HEK293 (cell line): ENCODE data around the gene CACNA1C.

ENCODE experiments used
- CTCF ChIA-PET: fragments of 350-600 bp; formaldehyde crosslinking; extraction: SDS; loops from one replicate; lab custom pipeline; 2021; ENCODE audit warnings: antibody characterized with exemption; lab: Yijun Ruan, JAX
- POLR2A ChIA-PET: fragments of 300-600 bp; formaldehyde crosslinking; extraction: SDS; loops from one replicate; lab custom pipeline; 2020; ENCODE audit warnings: antibody characterized with exemption, inconsistent platforms; lab: Yijun Ruan, JAX
- H3K27ac ChIP-seq: fragments of 200-500 bp; sonication (Bioruptor generic); 2 replicates; pipeline ENCODE4 v1.5.1; 2014; ENCODE audit warnings: low read depth, low read length, control low read depth, inconsistent platforms; ENCODE audit errors: extremely low read depth
- H3K36me3 ChIP-seq, 2 experiments: fragments of 200-500 bp in 1 of 2; sonication (Bioruptor generic) in 1 of 2; 1 replicate in 1 of 2; 2 replicates in 1 of 2; pipeline ENCODE4 v1.5.1; 2014 to 2017; ENCODE audit warnings: inconsistent platforms in 2 of 2, low read length in 2 of 2; ENCODE audit not compliant: control insufficient read depth in 2 of 2, insufficient read depth in 1 of 2
- H3K4me1 ChIP-seq: fragments of 200-500 bp; sonication (Bioruptor generic); 2 replicates; pipeline ENCODE4 v1.5.1; 2014; ENCODE audit warnings: mild to moderate bottlenecking, low read length, inconsistent platforms; ENCODE audit not compliant: control insufficient read depth, insufficient read depth
- H3K4me3 ChIP-seq: 2 replicates; pipeline ENCODE4 v1.5.1; 2011; ENCODE audit warnings: low read depth, mild to moderate bottlenecking, control low read depth, low read length, moderate library complexity
- H3K9me3 ChIP-seq: fragments of 200-500 bp; sonication (Bioruptor generic); 2 replicates; pipeline ENCODE4 v1.5.1; 2014; ENCODE audit warnings: low read depth, low read length, inconsistent platforms; ENCODE audit not compliant: control insufficient read depth, insufficient read depth
- BCL6B ChIP-seq: fragments of 450-650 bp; formaldehyde crosslinking; IDR thresholded peaks from 2 replicates; pipeline ENCODE4 v1.5.1; 2017; ENCODE audit warnings: missing biosample characterization, missing genetic modification characterization
- GLI4 ChIP-seq: fragments of 450-650 bp; formaldehyde crosslinking; IDR thresholded peaks from 2 replicates; pipeline ENCODE4 v1.5.1; 2016; ENCODE audit warnings: missing biosample characterization, missing genetic modification characterization
- HOXA7 ChIP-seq: sonication (generic); formaldehyde crosslinking; IDR thresholded peaks from 2 replicates; pipeline ENCODE4 v1.8.1; 2022; ENCODE audit warnings: missing genetic modification reagents, borderline replicate concordance
- KLF10 ChIP-seq: fragments of 450-650 bp; IDR thresholded peaks from 2 replicates; pipeline ENCODE4 v1.5.1; 2018; ENCODE audit warnings: missing biosample characterization, mild to moderate bottlenecking, missing genetic modification characterization
- KLF7 ChIP-seq: fragments of 450-650 bp; formaldehyde crosslinking; IDR thresholded peaks from 2 replicates; pipeline ENCODE4 v1.5.1; 2016; ENCODE audit warnings: missing biosample characterization, missing genetic modification characterization, borderline replicate concordance
- OSR2 ChIP-seq: fragments of 450-650 bp; formaldehyde crosslinking; IDR thresholded peaks from 2 replicates; pipeline ENCODE4 v1.5.1; 2016; ENCODE audit warnings: missing biosample characterization, missing genetic modification characterization
- PBX3 ChIP-seq: sonication (generic); formaldehyde crosslinking; IDR thresholded peaks from 2 replicates; pipeline ENCODE4 v1.8.1; 2022; ENCODE audit warnings: mild to moderate bottlenecking, moderate library complexity, missing genetic modification reagents
- TCF7L2 ChIP-seq: IDR thresholded peaks from 2 replicates; pipeline ENCODE4 v1.6.1; 2011; ENCODE audit warnings: low read depth, mild to moderate bottlenecking, inconsistent platforms, low read length, moderate library complexity, borderline replicate concordance
- ZBTB49 ChIP-seq: fragments of 450-650 bp; formaldehyde crosslinking; IDR thresholded peaks from 2 replicates; pipeline ENCODE4 v1.5.1; 2016; ENCODE audit warnings: missing biosample characterization, missing genetic modification characterization, low read depth
- ZNF23 ChIP-seq: fragments of 450-650 bp; formaldehyde crosslinking; IDR thresholded peaks from 2 replicates; pipeline ENCODE4 v1.5.1; 2016; ENCODE audit warnings: missing biosample characterization, missing genetic modification characterization, borderline replicate concordance
- ZNF26 ChIP-seq: fragments of 450-650 bp; formaldehyde crosslinking; IDR thresholded peaks from 2 replicates; pipeline ENCODE4 v1.5.1; 2016; ENCODE audit warnings: missing biosample characterization, missing genetic modification characterization
- ZNF266 ChIP-seq: fragments of 450-650 bp; formaldehyde crosslinking; IDR thresholded peaks from 2 replicates; pipeline ENCODE4 v1.5.1; 2016; ENCODE audit warnings: missing biosample characterization, missing genetic modification characterization, low read depth
- ZNF37A ChIP-seq: fragments of 450-650 bp; IDR thresholded peaks from 2 replicates; pipeline ENCODE4 v1.5.1; 2018; ENCODE audit warnings: missing biosample characterization, missing genetic modification characterization
- ZNF398 ChIP-seq: fragments of 450-650 bp; formaldehyde crosslinking; IDR thresholded peaks from 2 replicates; pipeline ENCODE4 v1.5.1; 2017; ENCODE audit warnings: missing biosample characterization, missing genetic modification characterization
- ZNF488 ChIP-seq: fragments of 450-650 bp; formaldehyde crosslinking; IDR thresholded peaks from 2 replicates; pipeline ENCODE4 v1.5.1; 2016; ENCODE audit warnings: missing biosample characterization, missing genetic modification characterization
- ZNF501 ChIP-seq: fragments of 450-650 bp; formaldehyde crosslinking; IDR thresholded peaks from 2 replicates; pipeline ENCODE4 v1.5.1; 2016; ENCODE audit warnings: missing biosample characterization, missing genetic modification characterization
- ZNF521 ChIP-seq: fragments of 450-650 bp; formaldehyde crosslinking; IDR thresholded peaks from 2 replicates; pipeline ENCODE4 v1.5.1; 2017; ENCODE audit warnings: missing biosample characterization, mild to moderate bottlenecking, missing genetic modification characterization
- ZNF549 ChIP-seq: fragments of 450-650 bp; IDR thresholded peaks from 2 replicates; pipeline ENCODE4 v1.5.1; 2018; ENCODE audit warnings: missing biosample characterization, missing genetic modification characterization, mild to moderate bottlenecking, inconsistent platforms, moderate library complexity
- ZNF558 ChIP-seq: fragments of 450-650 bp; formaldehyde crosslinking; IDR thresholded peaks from 2 replicates; pipeline ENCODE4 v1.5.1; 2016; ENCODE audit warnings: missing biosample characterization, missing genetic modification characterization
- ZNF561 ChIP-seq: fragments of 450-650 bp; IDR thresholded peaks from 2 replicates; pipeline ENCODE4 v1.5.1; 2018; ENCODE audit warnings: missing biosample characterization, missing genetic modification characterization, borderline replicate concordance
- ZNF571 ChIP-seq: fragments of 450-650 bp; formaldehyde crosslinking; IDR thresholded peaks from 2 replicates; pipeline ENCODE4 v1.5.0; 2017; ENCODE audit warnings: missing biosample characterization, missing genetic modification characterization
- ZNF624 ChIP-seq: fragments of 450-650 bp; formaldehyde crosslinking; IDR thresholded peaks from 2 replicates; pipeline ENCODE4 v1.5.1; 2017; ENCODE audit warnings: missing biosample characterization, missing genetic modification characterization
- ZNF670 ChIP-seq: fragments of 450-650 bp; formaldehyde crosslinking; IDR thresholded peaks from 2 replicates; pipeline ENCODE4 v1.5.1; 2016; ENCODE audit warnings: missing biosample characterization, missing genetic modification characterization, low read depth
- ZNF776 ChIP-seq: fragments of 450-650 bp; formaldehyde crosslinking; IDR thresholded peaks from 2 replicates; pipeline ENCODE4 v1.5.0; 2017; ENCODE audit warnings: missing biosample characterization, missing genetic modification characterization, borderline replicate concordance
- ZSCAN16 ChIP-seq: fragments of 450-650 bp; formaldehyde crosslinking; IDR thresholded peaks from 2 replicates; pipeline ENCODE4 v1.5.1; 2016; ENCODE audit warnings: missing biosample characterization, missing genetic modification characterization
- ZSCAN30 ChIP-seq: fragments of 450-650 bp; IDR thresholded peaks from 2 replicates; pipeline ENCODE4 v1.5.1; 2018; ENCODE audit warnings: missing biosample characterization, mild to moderate bottlenecking, missing genetic modification characterization, moderate library complexity
- ZSCAN4 ChIP-seq: fragments of 450-650 bp; formaldehyde crosslinking; IDR thresholded peaks from 2 replicates; pipeline ENCODE4 v1.5.1; 2017; ENCODE audit warnings: missing biosample characterization, missing genetic modification characterization

Gene CACNA1C

GRCh38 chr12:2526371-2526770 lies 473.6 kb downstream of the CACNA1C start:
- Histone ChIP-seq H3K27ac (no peak overlapping the region), H3K9me3 (no peaks in the 10 kb centered on the region), H3K36me3 (no peaks in the 10 kb centered on the region), H3K4me3 (no peak overlapping the region), H3K4me1 (no peaks in the 10 kb centered on the region)
- TF ChIP-seq ZSCAN30 (tag by site-specific recombination) (no peak), OSR2 (tag by site-specific recombination) (no peak), ZNF571 (no peak), ZBTB49 (tag by site-specific recombination) (no peak), ZNF549 (tag by site-specific recombination) (no peak), ZNF266 (tag by site-specific recombination) (no peak), ZNF23 (tag by site-specific recombination) (no peak), PBX3 (CRISPR knock-in tag) (no peak), ZNF488 (tag by site-specific recombination) (no peak), ZNF670 (tag by site-specific recombination) (no peak), TCF7L2 (no peak), ZNF37A (no peak), ZNF521 (tag by site-specific recombination) (no peak), HOXA7 (CRISPR knock-in tag) (no peak), ZNF624 (tag by site-specific recombination) (no peak), BCL6B (tag by site-specific recombination) (no peak)
- CTCF ChIA-PET: no interaction called here
- POLR2A ChIA-PET: no interaction called here

- POLR2A ChIA-PET: no interaction called here
- no peak overlapping the region for H3K27ac ChIP-seq
- CTCF ChIA-PET: interaction anchor here (1.1 kb wide), 1 partner anchor 25 kb away, joined by 4 read pairs; no protein-coding TSS in a partner anchor
- H3K4me1 ChIP-seq: no peaks in the 10 kb centered on the region
- no peak overlapping the region for H3K4me3 ChIP-seq
- no peaks in the 10 kb centered on the region for H3K36me3 ChIP-seq
- H3K9me3 ChIP-seq: no peaks in the 10 kb centered on the region
- TF ChIP-seq ZNF776 (tag by site-specific recombination) (no peak), ZSCAN16 (tag by site-specific recombination) (no peak), ZNF561 (tag by site-specific recombination) (no peak), ZNF26 (tag by site-specific recombination) (no peak), ZSCAN4 (tag by site-specific recombination) (no peak), GLI4 (tag by site-specific recombination) (no peak), KLF10 (tag by site-specific recombination) (no peak), ZNF558 (tag by site-specific recombination) (no peak), KLF7 (tag by site-specific recombination) (no peak), ZNF501 (tag by site-specific recombination) (no peak), ZNF398 (tag by site-specific recombination) (no peak)
Measured at GRCh38 chr12:2528001-2528400, 475.2 kb downstream of the CACNA1C start.
